Activated CD4-positive, alpha-beta T cell treated with anti-CD3 and anti-CD28 coated beads for 48 hours (primary cell): ENCODE data around the gene AFF3.
"Not testable (repeated sequence)": the region's sequence is repeated elsewhere in the genome, so short reads cannot be mapped to it uniquely, and the experiment has no call there.

ENCODE experiments used
- DNase-seq: peaks from one replicate; pipeline ENCODE4 v3.0.0-alpha.2; 2020

Gene AFF3

GRCh38 chr2:100145893-100146656 lies 3.7 kb upstream of the AFF3 start:
- no peak for DNase-seq

- no peak for DNase-seq
Observed at GRCh38 chr2:100143286-100143685, 896 bp upstream of the AFF3 start.

GRCh38 chr2:100141906-100142305 lies 484 bp downstream of the AFF3 start:
- peak; percentile 21 for DNase-seq

DNA sequence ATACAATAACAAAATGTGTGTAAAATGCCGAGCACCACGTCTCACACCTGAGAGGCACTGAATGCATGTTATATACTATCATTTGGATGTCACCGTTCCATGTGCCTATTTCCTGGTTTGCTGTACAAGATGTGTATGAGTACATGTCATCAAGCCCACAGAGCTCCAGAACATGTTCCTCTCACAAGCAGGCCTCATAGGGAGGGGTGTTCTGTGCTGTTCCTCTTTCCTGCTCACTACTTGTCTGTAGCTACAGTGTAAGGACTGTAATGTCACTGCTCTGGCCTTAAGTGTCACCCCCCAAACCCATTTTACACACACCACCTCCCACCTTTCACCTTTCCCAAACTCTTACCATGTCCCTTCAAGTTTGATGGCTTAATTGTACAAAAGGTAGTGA lies 1.8 kb downstream of the AFF3 start:
- no peak for DNase-seq

DNA sequence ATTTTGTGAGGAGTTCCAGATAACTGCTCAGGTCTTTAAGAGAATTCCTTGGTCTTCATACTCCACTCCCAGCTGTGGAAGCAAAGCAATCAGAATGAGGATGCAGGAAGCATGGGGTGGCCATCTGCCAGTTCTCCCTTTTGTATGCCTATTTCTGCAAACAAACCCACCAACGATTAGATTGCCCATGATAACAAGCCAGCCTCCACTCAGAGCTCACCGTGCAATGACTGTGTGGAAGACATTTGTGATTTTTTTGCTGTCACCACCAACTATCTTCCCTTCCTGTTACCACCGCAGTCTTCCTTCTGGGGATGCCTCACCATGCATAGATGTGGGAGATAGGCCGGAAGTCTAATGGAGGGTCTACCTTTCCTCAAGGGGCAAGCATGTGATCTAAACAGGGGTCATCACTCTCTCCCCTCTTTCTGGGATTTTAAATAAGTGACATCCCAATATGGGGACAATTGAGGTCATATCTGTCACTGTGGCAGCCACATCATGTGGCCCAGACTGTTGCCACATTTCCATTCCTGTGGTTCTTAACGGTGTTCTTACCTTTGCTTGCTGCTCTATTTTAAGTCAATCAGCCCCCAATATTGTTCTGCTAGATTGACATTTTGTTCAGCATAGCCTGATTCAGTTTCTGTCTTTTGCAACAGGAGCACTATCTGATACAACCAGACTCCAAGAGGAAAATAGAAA lies 4.4 kb downstream of the AFF3 start:
- DNase-seq: no peak

DNA sequence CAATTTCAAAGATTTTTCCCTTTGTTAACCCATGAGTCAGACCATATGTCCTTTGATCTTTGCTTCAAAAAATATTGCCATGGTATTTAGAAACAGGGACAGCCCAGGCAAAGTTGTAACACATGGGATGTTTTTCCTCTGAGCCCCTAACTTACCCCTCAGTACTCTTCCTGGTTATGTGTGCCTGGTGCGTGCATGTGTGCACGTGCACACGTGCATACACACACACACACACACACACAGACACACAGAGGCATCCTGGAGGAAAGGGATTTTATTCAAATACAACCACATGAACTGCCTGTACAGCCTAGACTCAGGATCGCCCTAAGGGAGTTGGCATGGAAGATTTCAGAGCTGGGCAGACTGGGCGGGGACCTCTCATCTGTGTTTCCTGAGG lies 5.1 kb downstream of the AFF3 start:
- DNase-seq: no peak

DNA sequence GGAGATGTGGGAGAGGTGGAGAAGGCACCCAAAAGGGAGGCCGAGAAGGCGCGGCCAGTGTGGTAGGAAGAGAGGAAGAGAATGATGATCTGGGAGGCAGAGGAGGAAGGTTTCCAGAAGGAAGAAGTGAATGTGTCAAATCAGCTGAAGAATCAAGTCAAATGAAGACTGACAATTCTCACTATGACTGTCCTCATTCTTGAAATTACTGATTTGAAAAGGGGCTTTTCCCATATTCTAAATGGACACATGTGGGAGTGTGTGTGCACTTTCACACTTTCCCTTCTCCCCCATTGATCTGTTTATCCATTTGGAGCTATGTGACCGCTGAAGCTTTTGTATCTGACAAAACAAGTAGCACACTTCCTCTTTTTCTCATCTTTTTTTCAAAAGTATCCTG lies 6.1 kb downstream of the AFF3 start:
- DNase-seq: no peak

DNA sequence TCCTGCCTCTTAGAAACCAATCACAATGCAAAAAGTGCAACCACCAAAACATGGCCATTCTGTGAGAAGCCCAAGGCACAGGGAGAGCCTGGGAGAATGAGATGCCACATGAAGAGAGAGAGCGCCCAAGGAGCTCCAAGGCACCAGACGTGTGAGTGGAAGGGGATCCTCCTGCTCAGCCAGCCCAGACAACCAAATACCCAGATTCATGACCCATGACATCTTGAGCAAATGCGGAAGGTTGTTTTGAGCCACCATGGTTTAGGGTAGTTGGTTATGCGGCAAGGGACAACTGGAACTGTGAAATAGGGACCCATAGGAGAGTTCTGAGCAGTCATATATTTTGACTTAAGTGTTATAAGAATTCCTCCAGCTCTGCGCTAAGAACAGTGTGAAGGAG lies 7.0 kb downstream of the AFF3 start:
- DNase-seq: no peak

- peak; percentile 15 for DNase-seq
Observed at GRCh38 chr2:100130595-100131391, 11.6 kb downstream of the AFF3 start.

DNA sequence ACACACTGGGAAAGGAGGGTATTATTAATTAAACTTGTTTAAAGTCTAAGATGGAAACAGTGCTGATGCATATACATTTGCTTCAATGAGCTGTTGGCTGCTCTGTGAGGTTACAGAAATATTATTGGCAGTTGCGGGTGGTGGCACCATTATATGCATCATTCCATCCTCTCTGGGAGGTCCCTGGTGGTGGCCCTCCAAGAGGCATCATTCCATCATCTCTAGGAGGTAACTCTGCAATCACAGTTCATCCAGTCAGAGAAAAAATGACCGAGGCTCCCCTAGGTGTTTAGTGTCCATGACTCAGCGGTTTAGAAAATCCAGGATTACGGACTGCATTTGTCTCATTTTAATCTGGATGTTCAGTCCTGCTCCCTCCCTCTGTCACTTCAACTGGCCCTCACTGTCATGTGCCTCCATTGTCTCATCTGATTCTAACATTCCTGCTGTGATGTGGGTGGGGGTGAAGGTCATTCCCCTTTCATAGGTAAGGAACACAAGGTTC lies 15.4 kb downstream of the AFF3 start:
- no peak for DNase-seq

DNA sequence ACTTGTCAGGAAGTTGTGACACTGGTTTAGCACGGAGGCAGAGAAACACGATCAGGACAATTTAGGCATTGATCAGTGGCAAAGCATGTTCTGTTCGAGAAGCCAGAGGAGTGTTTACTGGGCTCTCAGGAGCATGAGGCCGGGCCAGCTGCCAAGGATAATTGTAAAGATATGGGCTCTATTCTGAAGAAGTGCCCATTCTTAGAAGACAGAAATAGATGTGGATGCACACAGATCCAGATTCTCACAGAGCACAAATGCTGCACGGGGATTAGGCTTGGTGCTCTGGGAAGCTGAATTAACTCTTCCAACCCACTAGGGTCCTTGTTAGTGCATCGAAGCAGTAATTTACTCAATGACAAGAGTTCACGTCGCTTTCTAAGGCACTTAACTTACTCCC lies 16.2 kb downstream of the AFF3 start:
- DNase-seq: no peak

GRCh38 chr2:100125626-100126025 lies 16.8 kb downstream of the AFF3 start:
- no peak for DNase-seq

DNA sequence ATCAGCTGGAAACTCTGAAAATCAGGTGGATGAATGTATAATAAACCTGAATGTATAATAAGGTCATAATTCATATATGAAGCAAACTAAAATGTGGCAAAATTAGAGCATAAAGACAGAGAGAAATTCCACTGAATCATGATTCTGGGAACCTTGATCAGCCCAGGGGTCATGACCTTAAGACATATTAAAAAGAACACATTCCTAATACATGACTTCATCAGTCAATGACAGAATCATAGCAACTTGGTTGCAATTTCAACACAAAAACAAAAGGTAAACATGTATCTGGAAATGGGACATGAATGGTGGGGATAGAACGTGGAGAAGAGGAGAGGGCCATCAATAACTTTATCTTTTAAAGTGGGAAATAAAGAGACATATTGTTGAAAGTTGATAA lies 17.6 kb downstream of the AFF3 start:
- DNase-seq: no peak

- DNase-seq: no peak
Observed at GRCh38 chr2:100121124-100121718, 21.2 kb downstream of the AFF3 start.

- DNase-seq: no peak
Observed at GRCh38 chr2:100119235-100119634, 23.2 kb downstream of the AFF3 start.

DNA sequence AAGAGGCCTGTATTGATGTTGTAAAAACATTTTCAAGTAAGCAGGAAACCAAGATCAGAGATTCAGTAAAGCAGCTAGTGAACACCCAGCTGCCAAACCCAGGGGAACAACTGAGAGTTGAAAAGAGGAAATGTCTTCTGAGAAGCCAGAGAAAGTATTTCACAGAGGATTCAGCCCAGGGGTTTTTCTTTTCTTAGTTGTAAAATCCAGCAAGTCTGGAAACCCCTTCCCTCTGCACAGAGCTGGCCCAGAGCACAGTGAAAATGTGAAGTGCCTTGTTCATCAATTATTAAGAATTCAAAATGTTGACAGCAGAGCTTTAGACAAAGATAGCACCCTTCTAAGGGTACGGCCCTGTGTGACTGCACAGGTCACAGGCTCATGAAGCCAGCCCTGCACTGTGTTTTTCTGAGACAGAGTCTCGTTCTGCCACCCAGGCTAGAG lies 28.4 kb downstream of the AFF3 start:
- DNase-seq: no peak

DNA sequence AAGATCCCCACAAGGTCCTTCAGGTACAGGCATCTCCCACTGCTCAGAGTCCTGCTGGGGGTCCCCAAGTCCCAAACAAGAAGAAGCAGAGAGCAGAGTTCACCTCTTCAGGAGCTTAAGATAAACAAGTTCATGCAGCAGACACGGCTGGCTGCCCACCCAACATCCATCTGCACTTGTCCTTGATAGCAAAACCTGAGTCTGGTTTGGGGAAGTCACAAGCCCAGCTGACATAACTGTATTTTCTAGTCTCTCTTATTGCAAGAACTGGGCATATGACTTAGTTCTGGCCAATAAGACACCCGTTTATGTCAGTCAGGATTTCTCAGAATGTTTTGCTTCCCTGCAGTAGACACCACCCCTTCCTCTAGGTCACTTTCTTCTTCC lies 31.8 kb downstream of the AFF3 start:
- DNase-seq: no peak

DNA sequence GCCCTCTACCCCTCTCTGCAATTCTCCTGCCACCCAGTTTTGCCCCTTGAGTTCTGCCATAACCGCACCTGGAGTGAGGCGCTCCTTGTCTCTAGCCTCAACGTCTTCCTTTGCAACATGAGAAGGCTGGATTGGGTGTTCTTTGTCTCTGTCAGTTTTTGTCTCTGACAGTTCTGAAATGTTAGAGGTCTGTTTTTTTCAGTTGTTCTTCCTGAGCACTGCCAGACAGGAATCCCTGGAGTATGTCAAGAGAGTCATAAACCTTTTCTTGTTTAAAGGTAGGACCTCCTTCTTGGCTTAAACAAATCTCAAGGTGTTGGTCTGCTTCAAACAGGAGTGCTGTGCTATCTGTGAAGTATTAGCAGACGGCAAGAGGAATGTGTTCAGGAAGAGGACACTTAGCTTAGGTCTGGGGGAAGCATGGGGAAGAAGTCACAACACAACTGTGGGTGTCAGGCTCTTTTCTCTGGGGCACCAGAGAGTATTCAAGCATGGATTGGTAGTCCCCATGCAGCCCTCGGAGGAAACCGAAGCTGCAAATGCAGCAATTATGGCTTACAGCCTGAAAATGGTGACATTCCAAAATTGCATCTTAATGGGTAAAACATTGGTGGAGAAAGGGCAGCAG lies 32.3 kb downstream of the AFF3 start:
- no peak for DNase-seq

- DNase-seq: not testable (repeated sequence)
Observed at GRCh38 chr2:100108648-100109020, 33.8 kb downstream of the AFF3 start.

DNA sequence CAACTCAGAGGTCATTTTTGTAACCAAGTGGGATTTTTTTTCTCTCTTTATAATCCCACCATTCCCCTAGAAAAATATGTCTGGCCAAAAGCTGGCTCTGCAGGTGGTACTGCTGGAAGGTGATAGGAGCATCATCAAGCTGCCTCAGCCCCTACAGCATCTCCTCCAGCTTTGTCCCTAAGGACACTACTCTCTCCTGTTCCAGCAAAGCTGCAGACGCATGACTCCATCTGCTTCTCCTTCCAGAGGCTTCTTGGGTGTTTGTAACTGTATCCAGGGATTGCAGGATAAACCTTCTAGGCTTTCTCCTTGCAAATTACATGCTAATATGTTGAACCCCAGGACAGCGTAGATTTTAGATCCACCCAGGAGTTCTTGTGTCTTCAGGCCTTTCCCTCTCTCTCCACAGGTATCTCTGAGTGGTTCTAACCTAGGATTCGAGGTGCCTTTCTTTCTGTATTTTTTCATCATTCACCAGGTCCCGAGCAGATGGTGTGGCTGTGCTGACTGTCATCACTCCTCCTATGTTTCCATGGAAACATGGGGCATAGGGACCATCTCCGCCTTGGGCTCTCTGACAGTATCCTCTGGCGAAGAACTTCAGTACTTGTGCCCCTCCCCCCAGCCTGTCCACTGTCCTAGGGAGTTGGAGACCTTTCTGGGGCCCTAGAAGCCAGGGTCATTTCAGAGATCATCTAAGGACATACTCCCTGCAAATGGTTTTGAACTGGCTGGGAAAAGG lies 34.3 kb downstream of the AFF3 start:
- DNase-seq: no peak

DNA sequence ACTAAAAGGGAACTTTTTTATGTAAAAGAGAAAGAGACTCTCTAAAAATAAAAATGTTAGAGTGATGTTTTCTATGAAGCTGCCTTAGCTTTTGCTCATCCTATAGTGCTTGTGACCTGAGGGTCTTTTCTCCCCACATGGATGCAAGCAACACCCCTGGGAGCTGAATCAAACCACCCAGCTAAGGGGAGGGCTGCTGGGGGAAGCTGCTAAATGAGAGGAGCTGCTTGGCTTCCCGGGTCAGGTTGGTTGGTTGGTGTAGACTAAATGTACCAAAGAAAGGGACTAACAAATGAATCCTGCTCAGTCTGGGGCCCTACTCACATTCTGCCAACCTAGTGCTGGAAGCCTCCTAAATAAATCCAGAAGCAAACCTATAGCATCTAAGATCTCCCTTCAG lies 35.0 kb downstream of the AFF3 start:
- no peak for DNase-seq

DNA sequence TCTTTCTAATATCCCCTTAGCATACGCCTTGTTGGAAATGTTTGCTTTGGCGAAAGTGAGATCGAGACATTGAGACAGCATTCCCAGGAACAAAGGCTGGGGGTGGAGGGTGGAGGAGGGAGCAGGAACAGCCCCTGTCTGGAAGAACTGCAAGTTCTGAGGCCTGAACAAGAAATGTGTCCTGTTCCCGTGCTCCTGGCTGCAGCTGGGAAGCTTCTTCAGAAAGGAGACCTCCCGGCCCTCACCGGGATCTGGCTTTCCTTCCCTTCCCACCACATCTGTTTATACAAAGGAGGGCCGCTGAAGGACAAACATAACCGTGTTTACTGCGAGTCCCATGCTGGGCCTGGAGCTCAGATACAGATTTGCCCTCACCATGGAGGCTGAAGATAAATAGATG lies 35.9 kb downstream of the AFF3 start:
- DNase-seq: no peak
